ENCODE measurements around the gene MAP3K13. TPM values are rescaled to one million over a fixed set of nuclear protein-coding genes. Genes with fewer than 3 reads are reported as not detected.

The MAP3K13 gene
- total RNA-seq, 1 donor from 2014 or later = 29.1 TPM

GRCh38 chr3:185503521-185503920, 140.6 kb downstream of the MAP3K13 start:
- Mint-ChIP-seq H3K4me1 (ENCODE audit: unreplicated experiment) (no peaks in the 10 kb centered on the region), H3K27ac (no peak overlapping the region), H3K36me3 (no peaks in the 10 kb centered on the region), H3K27me3 (peaks cover 17% of the 10 kb centered on the region), H3K9me3 (no peaks in the 10 kb centered on the region), H3K4me3 (no peak overlapping the region)
- TF ChIP-seq, protein P1, sequence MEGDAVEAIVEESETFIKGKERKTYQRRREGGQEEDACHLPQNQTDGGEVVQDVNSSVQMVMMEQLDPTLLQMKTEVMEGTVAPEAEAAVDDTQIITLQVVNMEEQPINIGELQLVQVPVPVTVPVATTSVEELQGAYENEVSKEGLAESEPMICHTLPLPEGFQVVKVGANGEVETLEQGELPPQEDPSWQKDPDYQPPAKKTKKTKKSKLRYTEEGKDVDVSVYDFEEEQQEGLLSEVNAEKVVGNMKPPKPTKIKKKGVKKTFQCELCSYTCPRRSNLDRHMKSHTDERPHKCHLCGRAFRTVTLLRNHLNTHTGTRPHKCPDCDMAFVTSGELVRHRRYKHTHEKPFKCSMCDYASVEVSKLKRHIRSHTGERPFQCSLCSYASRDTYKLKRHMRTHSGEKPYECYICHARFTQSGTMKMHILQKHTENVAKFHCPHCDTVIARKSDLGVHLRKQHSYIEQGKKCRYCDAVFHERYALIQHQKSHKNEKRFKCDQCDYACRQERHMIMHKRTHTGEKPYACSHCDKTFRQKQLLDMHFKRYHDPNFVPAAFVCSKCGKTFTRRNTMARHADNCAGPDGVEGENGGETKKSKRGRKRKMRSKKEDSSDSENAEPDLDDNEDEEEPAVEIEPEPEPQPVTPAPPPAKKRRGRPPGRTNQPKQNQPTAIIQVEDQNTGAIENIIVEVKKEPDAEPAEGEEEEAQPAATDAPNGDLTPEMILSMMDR (conservative IDR thresholded peaks at IDR 0.05) = no peak
- DNase-seq (ENCODE audit: extremely low spot score, unreplicated experiment) = no peak

GRCh38 chr3:185504636-185505035, 141.7 kb downstream of the MAP3K13 start:
- Mint-ChIP-seq H3K9me3 (no peaks in the 10 kb centered on the region), H3K27ac (no peak overlapping the region), H3K27me3 (peaks cover 17% of the 10 kb centered on the region), H3K4me1 (ENCODE audit: unreplicated experiment) (no peaks in the 10 kb centered on the region), H3K36me3 (no peaks in the 10 kb centered on the region), H3K4me3 (no peak overlapping the region)
- TF ChIP-seq, protein P1 (conservative IDR thresholded peaks at IDR 0.05) = no peak
- no peak for DNase-seq (ENCODE audit: extremely low spot score, unreplicated experiment)

GRCh38 chr3:185507883-185508282, 144.9 kb downstream of the MAP3K13 start:
- TF ChIP-seq, protein P1 (conservative IDR thresholded peaks at IDR 0.05) = no peak
- no peak overlapping the region for H3K4me3 Mint-ChIP-seq
- H3K27me3 Mint-ChIP-seq = peaks cover 14% of the 10 kb centered on the region
- H3K4me1 Mint-ChIP-seq (ENCODE audit: unreplicated experiment) = no peaks in the 10 kb centered on the region
- no peaks in the 10 kb centered on the region for H3K36me3 Mint-ChIP-seq
- no peaks in the 10 kb centered on the region for H3K9me3 Mint-ChIP-seq
- no peak overlapping the region for H3K27ac Mint-ChIP-seq
- no peak for DNase-seq (ENCODE audit: extremely low spot score, unreplicated experiment)

GRCh38 chr3:185508335-185508991, 145.5 kb downstream of the MAP3K13 start:
- no peaks in the 10 kb centered on the region for H3K36me3 Mint-ChIP-seq
- TF ChIP-seq, protein P1 (conservative IDR thresholded peaks at IDR 0.05) = no peak
- no peaks in the 10 kb centered on the region for H3K9me3 Mint-ChIP-seq
- no peak overlapping the region for H3K4me3 Mint-ChIP-seq
- H3K27me3 Mint-ChIP-seq = peaks cover 16% of the 10 kb centered on the region
- DNase-seq (ENCODE audit: extremely low spot score, unreplicated experiment) = no peak
- H3K4me1 Mint-ChIP-seq (ENCODE audit: unreplicated experiment) = no peaks in the 10 kb centered on the region
- H3K27ac Mint-ChIP-seq = no peak overlapping the region

- no peaks in the 10 kb centered on the region for H3K4me1 Mint-ChIP-seq (ENCODE audit: unreplicated experiment)
- no peak for DNase-seq (ENCODE audit: extremely low spot score, unreplicated experiment)
- H3K4me3 Mint-ChIP-seq = no peak overlapping the region
- H3K27ac Mint-ChIP-seq = no peak overlapping the region
- H3K9me3 Mint-ChIP-seq = no peaks in the 10 kb centered on the region
- no peaks in the 10 kb centered on the region for H3K36me3 Mint-ChIP-seq
- TF ChIP-seq, protein P1 (conservative IDR thresholded peaks at IDR 0.05) = no peak
- H3K27me3 Mint-ChIP-seq = peaks cover 21% of the 10 kb centered on the region
Measured at GRCh38 chr3:185511711-185512110, 148.8 kb downstream of the MAP3K13 start.
